Endodermal cell (in vitro differentiated cells): ENCODE results near the gene TOMM40. TPM values are rescaled to one million over a fixed set of nuclear protein-coding genes. Genes with fewer than 3 reads are reported as not detected.

Experiments used
- DNase-seq: peaks from one replicate; pipeline ENCODE4 v3.0.0-alpha.2; 2017
- H3K27ac ChIP-seq: 2 replicates; pipeline ENCODE4 v1.5.1; 2013; ENCODE audit warnings: mild to moderate bottlenecking, low read depth, low read length, moderate library complexity
- H3K27me3 ChIP-seq: 2 replicates; pipeline ENCODE4 v1.6.1; 2013; ENCODE audit warnings: mild to moderate bottlenecking, low read length, moderate library complexity; ENCODE audit not compliant: insufficient read depth, control insufficient read depth, poor library complexity, severe bottlenecking
- H3K36me3 ChIP-seq: 2 replicates; pipeline ENCODE4 v1.7.0; 2013; ENCODE audit warnings: mild to moderate bottlenecking, low read length, moderate library complexity; ENCODE audit not compliant: control insufficient read depth, insufficient read depth
- H3K4me1 ChIP-seq: one replicate; pipeline ENCODE4 v1.7.0; 2013; ENCODE audit warnings: low read length; ENCODE audit not compliant: control insufficient read depth, insufficient read depth
- H3K4me3 ChIP-seq: 2 replicates; pipeline ENCODE4 v1.5.1; 2013; ENCODE audit warnings: mild to moderate bottlenecking, low read length, moderate library complexity
- H3K9ac ChIP-seq: 2 replicates; pipeline ENCODE4 v1.6.1; 2013; ENCODE audit warnings: mild to moderate bottlenecking, low read length, moderate library complexity; ENCODE audit not compliant: poor library complexity, severe bottlenecking; ENCODE audit errors: extremely low read depth
- H3K9me3 ChIP-seq: 2 replicates; pipeline ENCODE4 v1.6.1; 2013; ENCODE audit warnings: mild to moderate bottlenecking, low read length, moderate library complexity; ENCODE audit not compliant: control insufficient read depth
- H3K27ac Mint-ChIP-seq: 2 replicates; pipeline ENCODE4 v1.8.0; 2020; ENCODE audit warnings: mixed read lengths
- H3K27me3 Mint-ChIP-seq: 2 replicates; pipeline ENCODE4 v1.8.0; 2021; ENCODE audit warnings: mild to moderate bottlenecking, mixed read lengths; ENCODE audit not compliant: insufficient read depth
- H3K36me3 Mint-ChIP-seq: 2 replicates; pipeline ENCODE4 v1.8.0; 2020; ENCODE audit warnings: low read depth, mixed read lengths
- H3K4me1 Mint-ChIP-seq: 2 replicates; pipeline ENCODE4 v1.8.0; 2020; ENCODE audit warnings: mixed read lengths
- H3K4me3 Mint-ChIP-seq: 2 replicates; pipeline ENCODE4 v1.8.0; 2020; ENCODE audit warnings: mild to moderate bottlenecking, moderate library complexity, mixed read lengths
- H3K9me3 Mint-ChIP-seq: 2 replicates; pipeline ENCODE4 v1.8.0; 2020; ENCODE audit warnings: mild to moderate bottlenecking, mixed read lengths
- WGBS, 2 experiments: methylation state at CpG; one replicate each; pipeline versions ENCODE4 v1.1.5 to v1.1.7; 2013; ENCODE audit warnings: missing lambda C conversion rate in 2 of 2, mixed read lengths in 1 of 2; ENCODE audit not compliant: insufficient coverage in 1 of 2, insufficient read length in 1 of 2; 5-methylcytosine and 5-hydroxymethylcytosine counted together
- total RNA-seq, 2 donors: library from RNA; stranded (reverse); fragmentation: NEBNext Ultra II Directional in 1 of 2; extraction: Animal tissue kit (Norgen Biotek cat#: 25700) in 1 of 2; gene quantifications; 2 replicates in 1 of 2; 3 replicates in 1 of 2; pipeline ENCODE4 v1.2.1, GENCODE V29; 2021
- TF ChIP-seq, protein P1 (sequence below): fragments of 200-600 bp; sonication (generic); conservative IDR thresholded peaks from 2 replicates; pipeline ENCODE4 v1.5.0; 2021; ENCODE audit warnings: antibody characterized with exemption, mild to moderate bottlenecking

TOMM40 gene
- total RNA-seq, 2 donors from 2014 or later, result 88.1 to 93.8 TPM

DNA sequence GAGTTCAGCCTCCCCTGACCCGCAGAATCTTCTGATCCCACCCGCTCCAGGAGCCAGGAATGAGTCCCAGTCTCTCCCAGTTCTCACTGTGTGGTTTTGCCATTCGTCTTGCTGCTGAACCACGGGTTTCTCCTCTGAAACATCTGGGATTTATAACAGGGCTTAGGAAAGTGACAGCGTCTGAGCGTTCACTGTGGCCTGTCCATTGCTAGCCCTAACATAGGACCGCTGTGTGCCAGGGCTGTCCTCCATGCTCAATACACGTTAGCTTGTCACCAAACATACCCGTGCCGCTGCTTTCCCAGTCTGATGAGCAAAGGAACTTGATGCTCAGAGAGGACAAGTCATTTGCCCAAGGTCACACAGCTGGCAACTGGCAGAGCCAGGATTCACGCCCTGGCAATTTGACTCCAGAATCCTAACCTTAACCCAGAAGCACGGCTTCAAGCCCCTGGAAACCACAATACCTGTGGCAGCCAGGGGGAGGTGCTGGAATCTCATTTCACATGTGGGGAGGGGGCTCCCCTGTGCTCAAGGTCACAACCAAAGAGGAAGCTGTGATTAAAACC is 13.5 kb downstream of the TOMM40 start:
- Mint-ChIP-seq H3K9me3 (no peaks in the 10 kb centered on the region), H3K36me3 (peaks cover 58% of the 10 kb centered on the region), H3K4me3 (peak overlapping the region; percentile 99), H3K27me3 (no peaks in the 10 kb centered on the region), H3K4me1 (peaks cover 8% of the 10 kb centered on the region), H3K27ac (peak overlapping the region; percentile 74)
- H3K27ac ChIP-seq, result no peak overlapping the region
- no peak overlapping the region for H3K4me3 ChIP-seq
- TF ChIP-seq, protein P1, sequence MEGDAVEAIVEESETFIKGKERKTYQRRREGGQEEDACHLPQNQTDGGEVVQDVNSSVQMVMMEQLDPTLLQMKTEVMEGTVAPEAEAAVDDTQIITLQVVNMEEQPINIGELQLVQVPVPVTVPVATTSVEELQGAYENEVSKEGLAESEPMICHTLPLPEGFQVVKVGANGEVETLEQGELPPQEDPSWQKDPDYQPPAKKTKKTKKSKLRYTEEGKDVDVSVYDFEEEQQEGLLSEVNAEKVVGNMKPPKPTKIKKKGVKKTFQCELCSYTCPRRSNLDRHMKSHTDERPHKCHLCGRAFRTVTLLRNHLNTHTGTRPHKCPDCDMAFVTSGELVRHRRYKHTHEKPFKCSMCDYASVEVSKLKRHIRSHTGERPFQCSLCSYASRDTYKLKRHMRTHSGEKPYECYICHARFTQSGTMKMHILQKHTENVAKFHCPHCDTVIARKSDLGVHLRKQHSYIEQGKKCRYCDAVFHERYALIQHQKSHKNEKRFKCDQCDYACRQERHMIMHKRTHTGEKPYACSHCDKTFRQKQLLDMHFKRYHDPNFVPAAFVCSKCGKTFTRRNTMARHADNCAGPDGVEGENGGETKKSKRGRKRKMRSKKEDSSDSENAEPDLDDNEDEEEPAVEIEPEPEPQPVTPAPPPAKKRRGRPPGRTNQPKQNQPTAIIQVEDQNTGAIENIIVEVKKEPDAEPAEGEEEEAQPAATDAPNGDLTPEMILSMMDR, result peak; percentile 65
- no peaks in the 10 kb centered on the region for H3K9me3 ChIP-seq
- H3K9ac ChIP-seq, result no peak overlapping the region
- peaks cover 42% of the 10 kb centered on the region for H3K36me3 ChIP-seq
- DNase-seq, result peak; percentile 82
- 88 to 92% methylated on average over 11 to 12 of the region's 12 CpGs for WGBS, 2 experiments
- H3K4me1 ChIP-seq, result peaks cover 6% of the 10 kb centered on the region
- no peaks in the 10 kb centered on the region for H3K27me3 ChIP-seq

DNA sequence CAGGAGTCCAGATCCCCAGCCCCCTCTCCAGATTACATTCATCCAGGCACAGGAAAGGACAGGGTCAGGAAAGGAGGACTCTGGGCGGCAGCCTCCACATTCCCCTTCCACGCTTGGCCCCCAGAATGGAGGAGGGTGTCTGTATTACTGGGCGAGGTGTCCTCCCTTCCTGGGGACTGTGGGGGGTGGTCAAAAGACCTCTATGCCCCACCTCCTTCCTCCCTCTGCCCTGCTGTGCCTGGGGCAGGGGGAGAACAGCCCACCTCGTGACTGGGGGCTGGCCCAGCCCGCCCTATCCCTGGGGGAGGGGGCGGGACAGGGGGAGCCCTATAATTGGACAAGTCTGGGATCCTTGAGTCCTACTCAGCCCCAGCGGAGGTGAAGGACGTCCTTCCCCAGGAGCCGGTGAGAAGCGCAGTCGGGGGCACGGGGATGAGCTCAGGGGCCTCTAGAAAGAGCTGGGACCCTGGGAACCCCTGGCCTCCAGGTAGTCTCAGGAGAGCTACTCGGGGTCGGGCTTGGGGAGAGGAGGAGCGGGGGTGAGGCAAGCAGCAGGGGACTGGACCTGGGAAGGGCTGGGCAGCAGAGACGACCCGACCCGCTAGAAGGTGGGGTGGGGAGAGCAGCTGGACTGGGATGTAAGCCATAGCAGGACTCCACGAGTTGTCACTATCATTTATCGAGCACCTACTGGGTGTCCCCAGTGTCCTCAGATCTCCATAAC is 14.5 kb downstream of the TOMM40 start, which contains the start of gene APOE:
Gene APOE, plus strand, starts transcription at position 360 of the 724 bp plus-strand sequence. CDS start 829 bp downstream, outside the sequence.
- peaks cover 9% of the 10 kb centered on the region for H3K4me1 Mint-ChIP-seq
- WGBS, 2 experiments, result 0 to 5% methylated on average over 10 to 15 of the region's 20 CpGs
- H3K36me3 Mint-ChIP-seq, result peaks cover 50% of the 10 kb centered on the region
- peak within 1 kb of the TSS; percentile 99 for H3K9ac ChIP-seq
- H3K9me3 Mint-ChIP-seq, result no peaks in the 10 kb centered on the region
- H3K36me3 ChIP-seq, result peaks cover 33% of the 10 kb centered on the region
- H3K9me3 ChIP-seq, result no peaks in the 10 kb centered on the region
- peak within 1 kb of the TSS; percentile 19 for H3K27ac ChIP-seq
- H3K27me3 Mint-ChIP-seq, result no peaks in the 10 kb centered on the region
- H3K4me3 Mint-ChIP-seq, result peak within 1 kb of the TSS; percentile 99
- TF ChIP-seq, protein P1, result no peak
- peak; percentile 93 for DNase-seq
- H3K27ac Mint-ChIP-seq, result peak within 1 kb of the TSS; percentile 99
- no peaks in the 10 kb centered on the region for H3K27me3 ChIP-seq
- peaks cover 6% of the 10 kb centered on the region for H3K4me1 ChIP-seq
- peak within 1 kb of the TSS; percentile 99 for H3K4me3 ChIP-seq

DNA sequence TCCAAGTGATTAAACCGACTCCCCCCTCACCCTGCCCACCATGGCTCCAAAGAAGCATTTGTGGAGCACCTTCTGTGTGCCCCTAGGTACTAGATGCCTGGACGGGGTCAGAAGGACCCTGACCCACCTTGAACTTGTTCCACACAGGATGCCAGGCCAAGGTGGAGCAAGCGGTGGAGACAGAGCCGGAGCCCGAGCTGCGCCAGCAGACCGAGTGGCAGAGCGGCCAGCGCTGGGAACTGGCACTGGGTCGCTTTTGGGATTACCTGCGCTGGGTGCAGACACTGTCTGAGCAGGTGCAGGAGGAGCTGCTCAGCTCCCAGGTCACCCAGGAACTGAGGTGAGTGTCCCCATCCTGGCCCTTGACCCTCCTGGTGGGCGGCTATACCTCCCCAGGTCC is 16.6 kb downstream of the TOMM40 start:
- Mint-ChIP-seq H3K4me3 (peak overlapping the region; percentile 99), H3K4me1 (peaks cover 21% of the 10 kb centered on the region), H3K27ac (peak overlapping the region; percentile 61), H3K9me3 (no peaks in the 10 kb centered on the region), H3K27me3 (no peaks in the 10 kb centered on the region), H3K36me3 (peaks cover 34% of the 10 kb centered on the region)
- peak overlapping the region; percentile 99 for H3K4me3 ChIP-seq
- no peaks in the 10 kb centered on the region for H3K9me3 ChIP-seq
- peak overlapping the region; percentile 25 for H3K9ac ChIP-seq
- TF ChIP-seq, protein P1, result no peak
- no peak overlapping the region for H3K27ac ChIP-seq
- no peaks in the 10 kb centered on the region for H3K27me3 ChIP-seq
- no peak for DNase-seq
- WGBS, 2 experiments, result 92 to 96% methylated on average over 7 to 12 of the region's 12 CpGs
- H3K36me3 ChIP-seq, result peaks cover 20% of the 10 kb centered on the region
- H3K4me1 ChIP-seq, result peaks cover 6% of the 10 kb centered on the region
